Jurkat, Clone E6-1 (cell line): ENCODE data around the gene ZKSCAN3. TPM values are rescaled to one million over a fixed set of nuclear protein-coding genes. Genes with fewer than 3 reads are reported as not detected.
"Not testable (repeated sequence)": the region's sequence is repeated elsewhere in the genome, so short reads cannot be mapped to it uniquely, and the experiment has no call there.

Experiments used
- DNase-seq: peaks from one replicate; pipeline ENCODE4 v3.0.0-alpha.2; 2011; ENCODE audit warnings: low read depth, low spot score
- H3K4me3 ChIP-seq: 2 replicates; pipeline ENCODE4 v1.5.1; 2011; ENCODE audit warnings: mild to moderate bottlenecking, low read length, control low read depth, moderate library complexity
- polyA plus RNA-seq: library from polyadenylated mRNA; unstranded; fragments of >200 nt; gene quantifications from one replicate; pipeline ENCODE4 v1.2.1, GENCODE V29; 2012; ENCODE audit warnings: missing spikeins; ENCODE audit not compliant: insufficient read length, insufficient read depth

ZKSCAN3 gene
- 2.1 TPM for polyA plus RNA-seq

DNA sequence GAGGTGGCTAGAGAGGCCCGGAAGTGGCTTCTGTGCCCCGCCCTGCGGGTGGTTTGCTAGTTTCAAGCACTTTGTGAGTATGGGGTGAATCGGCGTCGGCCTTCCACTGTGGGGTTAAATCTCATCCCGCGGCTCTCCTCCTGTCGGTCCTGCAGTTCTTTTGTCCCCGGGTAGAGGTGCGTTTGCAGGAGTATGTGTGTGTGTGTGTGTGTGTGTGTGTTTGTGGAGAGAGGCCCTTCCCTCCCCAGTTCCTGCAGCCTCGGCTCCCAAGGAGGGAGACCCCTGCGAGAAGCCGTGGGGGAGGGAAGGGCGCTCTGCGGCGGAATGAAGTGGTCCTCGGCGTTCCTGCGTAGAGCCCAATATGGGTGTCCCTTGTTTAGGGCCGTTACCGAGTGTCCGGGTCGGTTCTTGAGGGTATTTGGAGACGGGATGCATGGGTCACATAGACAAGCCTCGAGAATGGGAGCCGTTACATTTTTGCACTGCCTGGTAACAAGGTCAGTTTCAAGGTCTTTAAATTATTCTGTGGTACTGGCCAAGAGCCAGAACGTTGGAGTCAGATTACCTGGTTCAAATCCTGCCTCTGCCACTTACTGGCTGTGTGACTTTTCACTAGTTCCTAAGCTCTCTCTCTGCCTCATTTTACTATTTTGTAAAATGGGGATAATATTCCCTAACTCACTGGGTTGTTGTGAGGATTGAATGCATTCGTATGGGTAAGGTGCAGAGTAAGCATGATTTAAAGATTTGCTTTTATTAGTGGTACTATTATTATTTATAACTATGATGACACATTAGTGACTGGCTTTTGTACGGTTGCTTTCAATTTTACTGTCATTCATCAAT, at the start of gene ZKSCAN3:
ZKSCAN3 (plus strand) TSS at position 56 of the 846 bp plus-strand sequence. CDS start 9,640 bp downstream, outside the sequence.
- peak within 1 kb of the TSS; percentile 88 for H3K4me3 ChIP-seq
- peak; percentile 85 for DNase-seq

DNA sequence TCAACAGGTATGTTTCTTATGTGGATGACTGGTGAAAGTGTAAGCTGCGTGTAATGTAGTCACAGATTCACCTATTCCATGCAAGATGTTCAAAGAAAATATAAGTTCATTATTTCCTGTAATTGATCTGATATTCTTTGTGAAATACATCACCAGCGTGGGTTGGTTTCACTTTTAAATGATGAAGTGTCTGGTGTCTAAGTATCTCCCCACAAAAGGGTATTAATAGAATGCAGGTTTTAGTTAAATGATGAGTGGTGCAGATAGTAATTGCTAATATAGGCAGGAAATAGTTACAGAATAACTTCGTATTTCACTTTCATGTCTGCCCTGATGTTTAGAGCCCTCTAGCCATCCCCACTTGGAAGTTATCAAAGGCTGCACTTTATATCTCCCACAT, 46.2 kb upstream of the ZKSCAN3 start:
- DNase-seq = no peak
- no peak overlapping the region for H3K4me3 ChIP-seq

DNA sequence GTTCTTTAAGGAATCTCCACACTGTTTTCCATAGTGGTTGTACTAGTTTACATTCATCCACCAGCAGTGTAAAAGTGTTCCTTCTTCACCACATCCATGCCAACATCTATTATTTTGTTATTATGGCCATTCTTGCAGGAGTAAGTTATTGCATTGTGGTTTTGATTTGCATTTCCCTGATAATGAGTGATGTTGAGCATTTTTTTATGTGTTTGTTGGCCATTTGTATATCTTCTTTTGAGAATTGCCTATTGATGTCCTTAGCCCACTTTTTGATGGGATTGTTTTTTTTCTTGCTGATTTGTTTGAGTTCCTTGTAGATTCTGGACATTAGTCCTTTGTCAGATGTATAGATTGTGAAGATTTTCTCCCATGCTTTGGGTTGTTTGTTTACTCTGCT, 43.4 kb upstream of the ZKSCAN3 start:
- H3K4me3 ChIP-seq, DNase-seq: not testable (repeated sequence)

DNA sequence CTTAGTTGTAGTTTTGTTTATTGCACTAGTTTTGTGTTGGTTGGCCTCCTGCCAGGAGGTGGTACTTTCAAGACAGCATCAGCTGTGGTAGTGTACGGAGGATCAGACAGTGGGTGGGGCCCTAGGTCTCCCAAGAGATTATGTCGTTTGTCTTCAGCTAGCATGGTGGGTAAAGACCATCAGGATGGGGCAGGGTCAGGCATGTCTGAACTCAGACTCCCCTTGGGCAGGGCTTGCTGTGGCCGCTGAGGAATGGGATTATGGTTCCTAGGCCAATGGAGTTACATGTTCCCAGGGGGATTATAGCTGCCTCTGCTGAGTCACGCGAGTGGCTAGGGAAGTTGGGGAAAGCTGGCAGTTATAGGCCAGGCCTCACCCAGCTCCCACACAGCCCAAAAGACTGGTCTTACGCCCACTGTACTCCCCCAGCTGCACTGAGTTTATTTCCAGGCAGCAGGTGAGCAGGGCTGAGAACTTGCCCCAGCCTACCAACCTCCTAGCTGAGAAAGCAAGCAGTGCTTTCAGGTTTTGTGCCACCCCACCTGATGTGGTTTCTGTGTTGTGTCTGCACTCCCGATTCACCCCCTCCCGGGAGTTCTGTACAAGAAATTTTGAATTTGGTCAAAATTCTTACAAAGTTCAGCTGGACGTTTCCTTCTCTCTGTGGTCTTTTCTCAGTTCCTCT, 38.5 kb upstream of the ZKSCAN3 start:
- DNase-seq = peak; percentile 32
- H3K4me3 ChIP-seq = no peak overlapping the region

DNA sequence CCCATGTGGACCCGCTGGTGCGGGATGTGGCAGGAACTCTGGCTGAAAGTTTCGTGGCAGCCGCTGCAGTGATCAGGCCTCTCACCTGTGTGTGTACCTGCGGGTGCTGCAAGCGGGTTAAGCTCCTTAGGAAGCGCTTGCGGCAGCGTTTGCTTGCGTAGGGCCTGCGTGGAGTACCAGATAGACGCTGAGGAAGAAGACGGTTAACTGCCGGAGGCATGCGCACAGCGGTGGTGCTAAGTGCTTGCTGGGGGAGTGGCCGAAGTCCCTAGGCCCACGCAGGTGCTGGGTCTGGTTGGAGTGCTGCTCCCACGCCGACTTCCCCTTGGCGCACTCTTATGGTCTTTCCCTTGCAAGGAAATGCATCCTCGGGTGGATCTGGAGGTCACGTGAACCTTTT, 36.8 kb upstream of the ZKSCAN3 start:
- no peak overlapping the region for H3K4me3 ChIP-seq
- no peak for DNase-seq

DNA sequence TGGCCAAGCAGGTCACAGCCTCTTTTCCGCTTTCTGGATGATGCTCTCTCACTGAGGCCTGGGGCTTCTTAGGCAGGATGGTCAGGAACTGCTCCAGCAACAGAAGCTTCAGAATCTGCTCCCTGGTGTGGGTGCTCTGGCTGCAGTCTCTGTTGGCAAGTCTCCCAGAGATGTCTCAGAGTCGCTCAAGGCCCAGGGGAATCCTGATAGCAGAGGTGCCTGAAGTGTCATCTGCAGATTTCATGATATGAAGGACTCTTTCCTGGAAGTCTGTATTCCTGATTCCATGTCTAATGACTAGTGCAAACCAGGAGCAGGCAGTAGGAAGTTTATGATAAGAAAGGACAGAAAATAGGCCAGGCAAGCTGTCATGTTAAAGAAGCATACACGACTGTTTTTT, 34.1 kb upstream of the ZKSCAN3 start:
- DNase-seq = no peak
- H3K4me3 ChIP-seq = no peak overlapping the region

DNA sequence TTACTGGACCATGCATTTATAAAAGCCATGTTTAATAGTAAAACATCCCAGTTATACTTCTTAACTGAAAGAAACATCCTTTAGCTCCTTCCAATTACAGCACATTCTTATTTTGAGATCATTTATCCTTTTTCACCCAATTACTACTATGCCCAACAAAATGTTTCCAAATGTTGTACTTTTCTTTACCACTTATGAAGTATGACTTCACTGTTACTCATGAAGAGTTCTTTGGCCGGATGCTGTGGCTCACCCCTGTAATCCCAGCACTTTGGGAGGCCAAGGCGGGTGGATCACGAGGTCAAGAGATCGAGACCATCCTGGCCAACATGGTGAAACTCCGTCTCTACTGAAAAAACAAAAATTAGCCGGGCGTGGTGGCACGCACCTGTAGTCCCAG, 31.9 kb upstream of the ZKSCAN3 start:
- DNase-seq, H3K4me3 ChIP-seq: not testable (repeated sequence)

DNA sequence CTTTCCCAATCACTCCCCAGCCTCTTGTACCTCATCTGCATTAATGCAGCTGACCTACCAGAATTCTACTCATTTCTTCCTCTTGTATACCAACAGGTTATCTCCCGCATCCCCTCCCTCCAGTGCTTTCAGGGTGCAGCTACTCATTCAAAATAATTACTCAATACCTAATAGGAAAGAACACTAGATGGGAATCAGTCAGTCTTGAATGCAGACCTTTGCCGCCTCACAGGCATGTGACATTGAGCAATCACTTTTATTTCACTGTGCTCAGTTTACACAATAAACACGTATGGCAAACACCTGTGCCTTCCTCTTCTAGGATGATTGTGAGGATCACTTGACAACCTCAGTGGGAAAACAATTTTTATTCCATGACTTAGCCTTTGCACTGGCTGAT, 27.1 kb upstream of the ZKSCAN3 start:
- no peak for DNase-seq
- no peak overlapping the region for H3K4me3 ChIP-seq

DNA sequence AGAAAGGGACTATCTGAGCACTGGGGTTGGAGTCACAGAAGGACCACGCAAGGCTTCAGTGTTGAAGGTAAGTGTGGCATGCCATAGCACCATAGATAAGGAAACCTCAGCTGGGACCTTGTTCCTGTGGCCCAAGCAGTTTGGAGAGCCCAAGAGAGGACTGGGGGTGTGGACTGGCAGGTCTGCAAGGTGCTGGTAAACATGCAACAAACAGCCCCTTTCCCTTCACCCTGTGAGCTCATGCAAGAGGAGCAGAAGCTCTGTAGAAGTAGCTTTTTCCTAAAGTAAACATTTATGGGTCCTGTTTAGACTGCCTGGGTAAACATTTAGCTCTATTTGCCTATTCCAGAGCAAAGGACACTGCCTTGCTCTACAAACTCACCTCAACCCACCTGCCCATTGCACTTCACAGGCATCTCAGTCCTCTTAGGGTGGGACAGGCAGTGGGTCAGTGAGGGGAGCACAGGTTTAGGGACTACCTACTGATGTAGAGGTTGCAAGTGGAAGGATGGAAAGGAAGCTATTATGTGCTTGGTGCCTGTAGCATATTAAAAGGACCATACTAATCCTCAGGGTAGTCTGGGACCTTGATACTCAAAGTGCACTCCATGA, 25.8 kb upstream of the ZKSCAN3 start:
- DNase-seq = no peak
- H3K4me3 ChIP-seq = no peak overlapping the region

DNA sequence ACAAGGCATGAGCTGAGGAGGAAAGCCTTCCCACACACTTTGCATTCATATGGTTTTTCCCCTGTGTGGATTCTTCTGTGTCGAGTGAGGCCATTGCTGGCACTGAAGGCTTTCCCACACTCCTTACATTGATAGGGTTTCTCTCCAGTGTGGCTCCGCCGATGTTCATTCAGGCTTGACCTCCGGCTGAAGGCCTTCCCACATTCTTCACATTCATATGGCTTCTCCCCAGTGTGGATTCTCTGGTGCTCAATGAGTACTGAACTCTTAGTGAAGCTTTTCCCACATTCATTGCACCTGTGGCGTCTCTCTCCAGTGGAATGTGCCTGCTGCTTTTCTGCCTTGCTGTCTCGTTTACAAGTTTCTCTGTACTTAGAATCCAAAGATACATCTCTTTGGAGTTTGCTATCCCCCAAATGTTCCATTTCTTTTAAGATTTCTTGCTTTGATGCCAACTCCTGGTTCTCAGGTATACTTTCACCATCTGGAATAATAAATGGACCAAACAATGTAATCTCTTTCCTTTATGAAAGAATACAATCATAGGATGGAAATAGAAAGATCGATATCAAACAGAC, 23.3 kb upstream of the ZKSCAN3 start:
- DNase-seq = no peak
- H3K4me3 ChIP-seq = no peak overlapping the region

DNA sequence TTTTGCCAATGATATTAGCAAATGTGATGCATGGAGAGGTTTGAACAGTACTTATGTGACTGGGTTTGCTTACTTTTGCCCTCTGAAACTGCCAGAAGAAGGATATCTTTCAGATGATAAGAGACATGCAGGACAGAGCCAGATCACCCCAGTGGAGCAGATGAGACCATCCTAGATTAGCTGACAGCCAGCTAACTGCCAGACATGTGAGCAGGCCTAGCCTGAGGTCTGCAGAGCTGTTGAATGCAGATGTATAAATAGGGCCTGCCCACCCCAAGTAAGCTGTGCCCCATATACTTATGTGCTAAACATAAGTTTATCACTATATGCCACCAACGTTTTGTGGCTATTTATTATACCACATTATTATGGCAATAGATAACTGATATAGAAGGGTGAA, 19.7 kb upstream of the ZKSCAN3 start:
- DNase-seq = no peak
- H3K4me3 ChIP-seq = no peak overlapping the region

DNA sequence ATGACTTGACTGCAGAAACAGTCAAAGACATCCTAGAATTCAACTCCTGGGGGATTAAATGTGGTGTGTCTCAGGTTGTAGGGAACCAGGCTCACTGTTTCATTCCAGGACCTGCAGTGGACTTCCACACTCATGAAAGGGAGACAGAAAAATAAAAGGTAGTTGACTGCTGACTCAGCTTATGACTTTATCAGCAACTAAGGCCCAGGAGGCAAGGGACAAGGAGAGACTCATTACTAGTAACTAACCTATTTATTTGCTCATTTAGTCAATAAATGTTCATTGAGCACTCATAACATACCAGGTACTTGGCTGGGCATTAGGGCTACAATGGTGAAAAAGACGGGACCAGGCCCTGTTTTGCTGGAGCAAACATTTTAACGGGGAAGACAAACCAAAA, 16.7 kb upstream of the ZKSCAN3 start:
- H3K4me3 ChIP-seq = no peak overlapping the region
- no peak for DNase-seq

DNA sequence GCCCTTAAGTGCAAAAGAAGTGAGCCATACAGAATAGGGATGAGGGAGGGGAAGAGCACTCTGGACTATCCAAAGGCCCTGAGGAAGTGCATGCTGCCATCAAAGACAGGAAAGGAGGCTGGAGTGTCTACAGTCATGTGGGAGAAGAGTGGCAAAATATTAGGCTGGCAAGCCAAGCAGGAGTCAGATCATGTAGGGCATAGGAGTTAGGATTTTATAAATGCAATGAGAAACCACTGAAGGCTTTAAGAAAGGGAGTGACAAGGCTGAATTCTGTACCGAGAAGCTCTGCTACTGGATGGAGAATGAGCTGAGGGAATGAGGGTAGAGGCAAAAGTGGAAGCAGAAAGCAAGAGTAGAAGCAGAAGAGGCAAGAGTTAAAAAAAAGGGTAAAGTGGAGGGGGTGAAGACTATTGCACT, 16.1 kb upstream of the ZKSCAN3 start:
- no peak for DNase-seq

DNA sequence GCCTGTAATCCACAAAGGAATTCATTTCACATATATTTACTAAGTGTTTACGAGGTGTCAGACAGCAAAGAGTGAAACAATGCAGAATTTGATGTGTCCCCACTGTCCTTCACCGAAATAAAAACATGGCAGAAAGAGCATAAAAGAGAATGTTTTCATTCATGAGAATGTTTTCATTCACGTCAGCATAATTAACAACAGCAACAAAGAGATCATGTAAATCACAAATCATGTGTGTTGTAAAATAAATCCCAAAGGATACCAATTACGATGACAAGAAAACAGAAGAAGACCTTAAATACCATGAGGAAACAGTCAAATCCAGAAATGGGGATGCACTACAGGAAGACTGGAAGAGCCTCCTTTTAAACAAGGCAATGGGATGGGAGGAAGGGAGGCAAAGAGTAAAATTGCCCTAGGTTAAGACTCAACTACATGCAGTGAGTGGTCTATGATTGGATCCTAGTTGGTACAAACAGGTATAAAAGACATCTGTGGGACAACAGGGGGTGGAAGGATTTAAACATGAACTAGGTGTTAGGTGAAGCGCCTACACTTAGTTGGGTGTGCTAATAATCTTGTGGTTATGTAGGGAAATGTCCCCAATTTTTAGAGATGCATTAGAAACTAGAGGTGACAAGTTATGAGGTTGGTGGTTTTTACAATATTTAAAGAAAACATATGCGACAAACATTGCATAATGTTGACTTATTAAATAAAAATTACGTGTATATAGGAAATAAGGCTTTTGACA, 15.3 kb upstream of the ZKSCAN3 start:
- DNase-seq = no peak
- no peak overlapping the region for H3K4me3 ChIP-seq

More for the DNA sequence above, 16.1 kb upstream of the ZKSCAN3 start:
- no peak overlapping the region for H3K4me3 ChIP-seq

DNA sequence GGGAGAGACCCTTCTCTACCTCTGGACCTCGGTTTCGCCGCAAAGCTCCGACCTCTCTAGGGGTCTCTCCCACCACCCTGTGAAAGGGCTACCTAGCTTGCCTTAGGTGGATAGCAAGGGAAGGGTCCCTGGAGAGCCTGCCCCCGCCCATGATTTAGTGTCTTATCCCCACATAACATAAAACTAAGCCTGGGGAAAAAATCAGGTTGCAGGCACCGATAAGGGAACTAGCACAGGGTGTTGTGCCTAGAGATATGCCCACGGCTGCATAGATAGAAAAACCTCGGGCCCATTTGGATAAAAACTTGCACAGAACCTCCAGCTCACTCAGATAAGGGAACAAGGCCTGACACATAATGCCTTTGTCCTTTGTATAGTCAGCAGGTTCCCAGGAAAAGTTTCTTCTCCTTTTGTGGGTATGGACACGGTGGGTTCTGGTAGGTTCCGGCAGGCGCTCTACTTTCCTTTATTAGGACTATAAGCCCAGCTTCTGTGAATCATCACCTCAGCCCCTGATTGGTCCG, 14.6 kb upstream of the ZKSCAN3 start:
- peak overlapping the region; percentile 81 for H3K4me3 ChIP-seq
- DNase-seq = no peak

DNA sequence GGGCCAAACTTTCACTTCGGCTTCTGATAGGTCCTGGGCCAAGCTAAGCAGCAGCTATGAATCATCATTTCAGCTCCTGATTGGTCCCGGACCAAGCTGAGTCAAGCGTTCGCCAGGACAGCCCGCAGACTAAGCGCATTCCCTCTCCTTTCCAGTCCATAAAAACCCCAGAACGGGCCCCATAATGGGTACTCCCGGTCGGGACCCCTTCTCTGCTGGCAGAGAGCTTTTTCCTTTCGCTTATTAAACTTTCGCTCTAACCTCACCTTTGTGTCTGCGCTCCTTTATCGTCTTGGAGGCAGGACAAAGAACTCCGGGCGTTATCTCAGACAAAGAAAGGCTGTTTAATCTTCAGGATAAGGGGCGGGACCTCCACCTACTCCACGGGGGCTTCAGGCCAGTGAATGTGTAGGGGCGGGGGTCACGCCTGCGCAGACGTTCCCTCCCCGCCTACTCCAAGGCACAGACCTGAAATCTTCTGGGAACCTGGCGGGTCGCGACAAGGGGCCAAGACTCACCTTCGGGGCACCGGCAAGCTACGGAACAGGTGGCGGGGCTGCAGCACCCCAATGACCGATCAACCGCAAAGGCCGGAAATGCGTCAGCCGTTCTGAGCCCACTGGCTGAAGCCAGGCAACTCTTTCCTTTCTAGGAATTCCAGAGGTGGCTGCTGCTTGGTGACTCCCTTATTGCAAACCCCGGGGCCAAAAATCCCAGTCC, 14.0 kb upstream of the ZKSCAN3 start, which contains the start of gene ZSCAN31:
ZSCAN31 (minus strand) TSS at position 585 of the 720 bp plus-strand sequence. CDS start 6,465 bp downstream, outside the sequence.
- peak; percentile 91 for DNase-seq
- H3K4me3 ChIP-seq = peak within 1 kb of the TSS; percentile 81

DNA sequence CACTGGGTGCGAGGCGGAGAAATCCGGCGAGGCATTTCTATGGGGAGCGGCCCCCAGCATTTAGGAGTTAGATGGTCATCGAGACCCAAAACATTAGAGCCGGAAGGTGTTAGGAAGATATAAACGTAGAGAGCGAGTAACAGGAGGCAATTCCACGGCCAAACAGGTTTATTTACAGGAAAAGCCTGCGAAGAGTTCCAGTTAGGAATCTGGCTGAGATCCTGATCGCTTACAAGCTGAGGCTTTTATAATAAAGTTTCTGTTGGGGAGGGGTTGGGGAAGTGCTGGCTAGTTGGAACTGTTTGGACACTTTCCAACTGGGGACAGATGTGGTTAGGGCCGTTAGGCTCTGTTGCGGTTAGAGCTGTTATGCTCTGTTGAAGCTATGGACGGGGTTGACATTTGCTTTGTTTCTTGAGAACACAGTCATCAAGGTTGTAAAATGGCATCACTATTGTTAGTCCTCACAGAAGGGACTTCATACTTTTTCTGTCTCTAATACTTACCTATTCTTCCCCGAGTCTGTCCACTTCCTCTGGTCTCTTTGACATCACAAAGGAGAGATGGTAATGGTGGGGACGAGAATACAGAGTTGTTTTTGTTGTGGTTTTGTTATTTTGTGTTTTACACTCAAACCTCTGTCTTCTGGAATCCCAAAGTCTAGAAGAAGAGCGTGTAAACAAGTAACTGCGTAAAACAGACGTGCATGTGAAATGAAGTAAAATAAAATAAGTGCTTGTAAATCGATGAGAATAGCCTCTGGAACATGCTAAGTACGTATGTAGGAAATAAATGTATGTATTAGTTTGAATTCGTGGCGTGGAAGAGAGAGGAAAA, 13.2 kb upstream of the ZKSCAN3 start:
- H3K4me3 ChIP-seq = peak overlapping the region; percentile 81
- DNase-seq = peak; percentile 75
